ENCODE measurements around the gene TSKU.

TSKU gene, protein sequence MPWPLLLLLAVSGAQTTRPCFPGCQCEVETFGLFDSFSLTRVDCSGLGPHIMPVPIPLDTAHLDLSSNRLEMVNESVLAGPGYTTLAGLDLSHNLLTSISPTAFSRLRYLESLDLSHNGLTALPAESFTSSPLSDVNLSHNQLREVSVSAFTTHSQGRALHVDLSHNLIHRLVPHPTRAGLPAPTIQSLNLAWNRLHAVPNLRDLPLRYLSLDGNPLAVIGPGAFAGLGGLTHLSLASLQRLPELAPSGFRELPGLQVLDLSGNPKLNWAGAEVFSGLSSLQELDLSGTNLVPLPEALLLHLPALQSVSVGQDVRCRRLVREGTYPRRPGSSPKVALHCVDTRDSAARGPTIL

DNA sequence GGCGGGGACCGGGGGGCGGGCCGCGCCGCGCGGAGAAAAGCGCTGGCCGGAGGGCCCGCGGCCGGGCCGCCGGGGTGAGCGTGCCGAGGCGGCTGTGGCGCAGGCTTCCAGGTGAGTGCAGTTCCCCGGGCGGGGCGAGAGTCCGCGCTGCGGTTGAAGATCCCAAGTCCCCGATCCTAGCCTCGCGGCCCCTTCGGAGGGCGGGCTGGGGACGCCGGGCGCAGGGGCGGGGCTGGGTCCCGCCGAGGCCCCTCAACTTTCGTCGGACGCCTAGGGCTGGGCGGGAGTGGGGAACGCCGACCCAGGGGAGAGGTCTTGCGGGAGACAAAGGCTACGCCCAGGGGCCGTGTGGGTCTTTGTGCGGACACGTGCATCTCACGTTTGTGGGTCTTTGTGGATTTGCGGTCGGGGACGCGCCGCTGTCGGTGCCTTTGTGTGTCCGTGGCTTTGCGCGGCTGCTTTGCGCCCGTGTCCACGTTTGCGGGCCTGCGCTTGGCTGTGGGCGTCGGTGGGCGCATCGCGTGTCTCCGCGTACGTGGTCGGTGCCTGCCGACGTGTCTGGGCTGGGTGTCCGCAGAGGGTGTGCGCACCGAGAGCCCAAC, at the start of gene TSKU:
TSKU (plus strand) TSS at position 63 of the 602 bp plus-strand sequence. CDS start 12,261 bp downstream, outside the sequence.
- DNase-seq (ENCODE audit: low read depth) = no peak

DNA sequence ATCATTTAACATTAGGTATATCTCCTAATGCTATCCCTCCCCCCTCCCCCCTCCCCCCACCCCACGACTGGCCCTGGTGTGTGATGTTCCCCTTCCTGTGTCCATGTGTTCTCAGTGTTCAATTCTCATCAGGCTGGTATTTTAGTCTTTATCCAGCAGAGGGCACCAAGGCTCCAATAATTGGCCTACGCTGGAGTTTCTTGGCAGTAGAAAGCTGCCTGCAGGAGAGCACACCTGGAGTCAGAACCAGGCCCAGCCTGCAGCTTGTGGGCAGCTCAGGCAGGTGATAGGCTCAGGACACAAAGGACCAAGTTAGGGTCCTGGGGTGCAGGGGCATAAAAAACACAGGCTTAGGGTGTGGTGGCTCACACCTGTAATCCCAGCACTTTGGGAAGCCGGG, 49.2 kb upstream of the TSKU start:
- peak; percentile 11 for DNase-seq (ENCODE audit: low read depth)

DNA sequence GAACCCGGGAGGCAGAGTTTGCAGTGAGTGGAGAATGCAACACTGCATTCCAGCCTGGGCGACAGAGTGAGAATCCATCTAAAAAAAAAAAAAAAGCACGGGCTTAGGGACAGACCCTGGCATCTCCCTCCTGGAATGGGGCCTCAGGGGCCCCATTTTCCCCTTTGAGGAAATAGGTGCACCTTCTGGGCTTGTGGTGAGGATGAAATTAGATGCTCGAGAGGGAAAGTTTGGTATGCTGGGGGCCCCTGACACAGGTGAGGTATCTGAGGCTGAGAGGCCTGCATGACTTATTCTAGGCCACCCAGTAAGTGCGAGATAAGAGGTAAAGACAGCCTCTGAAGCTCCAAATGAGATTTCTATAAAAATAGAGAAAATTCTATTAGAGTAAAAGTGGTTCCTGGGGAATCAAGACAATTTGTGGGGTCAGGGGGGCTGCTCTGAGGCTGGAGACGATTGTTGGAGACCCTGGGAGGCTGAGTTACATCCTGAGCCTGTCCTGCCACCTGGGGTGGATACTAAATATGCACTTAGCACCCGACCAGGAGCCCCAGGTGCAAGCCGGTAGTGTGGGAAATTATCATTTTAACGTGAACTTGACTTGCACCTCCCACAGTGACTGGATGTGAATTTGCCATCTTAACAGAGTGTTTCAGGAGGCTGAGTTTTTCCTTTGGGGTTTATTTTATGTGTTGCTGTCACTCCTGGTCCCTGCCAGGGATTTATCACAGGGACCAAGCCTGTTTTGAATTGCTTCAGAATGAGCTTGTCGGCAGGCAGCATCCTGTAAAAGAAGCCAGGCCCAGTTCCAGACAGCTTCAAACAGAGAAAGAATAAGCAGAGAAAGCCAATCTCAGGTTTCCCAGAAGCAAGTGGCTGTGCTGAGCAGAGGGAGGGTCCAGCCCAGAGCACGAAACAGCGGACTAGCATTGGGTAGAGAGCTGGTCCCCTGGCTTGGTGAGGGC, 48.4 kb upstream of the TSKU start:
- no peak for DNase-seq (ENCODE audit: low read depth)

DNA sequence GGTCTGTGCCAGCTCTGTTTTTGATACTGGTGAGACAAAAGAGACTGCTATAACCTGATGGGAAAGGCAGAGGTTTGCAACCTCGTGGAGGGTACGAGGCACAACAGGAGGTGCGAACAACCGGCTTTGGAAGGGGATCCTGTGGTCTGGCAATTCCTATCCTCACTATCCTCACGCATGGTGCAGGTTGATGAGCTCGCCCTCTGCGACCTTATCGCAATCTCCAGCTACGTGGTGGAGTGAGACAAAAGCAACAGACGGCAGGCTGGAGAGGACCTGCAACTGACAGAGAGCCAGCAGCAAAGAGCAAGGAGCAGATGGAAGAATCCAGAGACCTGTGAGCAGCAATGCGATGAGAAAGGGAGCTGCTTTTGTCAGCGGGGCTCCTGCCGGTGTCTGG, 47.3 kb upstream of the TSKU start:
- DNase-seq (ENCODE audit: low read depth) = no peak

DNA sequence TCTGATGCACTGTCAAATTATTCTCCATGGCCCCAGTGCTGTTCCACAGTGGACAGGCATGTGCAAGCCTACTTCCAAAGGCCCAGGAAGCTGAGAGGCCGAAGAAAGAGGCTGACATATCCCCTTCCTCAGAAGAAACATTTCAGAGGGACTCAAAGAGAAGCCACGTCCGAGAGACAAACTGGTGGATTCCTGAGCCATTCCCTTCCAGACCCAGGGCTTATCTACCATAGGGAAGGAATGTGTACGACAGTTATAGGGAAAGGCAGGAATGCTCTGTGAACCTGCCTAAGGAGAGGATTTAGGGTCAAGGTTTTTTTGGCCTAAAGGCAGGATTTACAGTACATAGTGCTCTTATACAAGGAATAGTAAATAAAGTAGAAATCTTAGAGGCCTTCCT, 46.9 kb upstream of the TSKU start:
- no peak for DNase-seq (ENCODE audit: low read depth)

DNA sequence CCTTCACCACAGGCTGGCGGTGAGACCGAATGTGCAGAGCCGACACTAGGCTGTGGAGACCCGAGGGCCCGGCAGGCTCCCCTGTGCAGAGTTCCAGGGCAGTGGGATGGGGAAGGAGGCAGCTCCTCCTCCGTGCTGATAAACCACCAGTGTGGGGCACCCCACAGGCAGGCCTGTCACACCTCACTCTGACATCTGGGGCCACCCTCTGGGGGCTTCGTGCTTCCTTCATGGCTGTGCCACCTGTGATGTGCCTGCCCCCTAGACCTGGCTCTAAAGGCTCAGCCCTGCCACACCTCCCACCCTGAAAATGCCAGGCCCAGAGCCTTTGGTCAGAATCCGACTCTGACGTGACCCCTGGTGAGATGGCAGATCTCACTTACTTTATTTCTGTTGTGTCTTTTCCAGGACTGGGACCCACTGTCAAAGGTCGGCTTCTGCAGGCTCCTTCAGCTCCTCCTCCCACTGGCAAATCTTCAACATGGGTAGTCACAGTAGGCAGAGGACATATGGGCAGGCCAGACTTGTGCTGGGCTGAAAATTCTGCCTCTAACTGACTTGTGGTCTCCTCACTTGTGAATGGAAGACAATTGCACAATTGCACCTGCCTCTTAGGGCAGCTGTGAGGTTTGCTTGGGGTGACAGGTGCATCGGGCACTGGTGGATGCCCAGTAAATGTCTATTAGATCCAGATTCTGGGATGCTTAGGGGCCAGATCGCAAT, 46.2 kb upstream of the TSKU start:
- no peak for DNase-seq (ENCODE audit: low read depth)

DNA sequence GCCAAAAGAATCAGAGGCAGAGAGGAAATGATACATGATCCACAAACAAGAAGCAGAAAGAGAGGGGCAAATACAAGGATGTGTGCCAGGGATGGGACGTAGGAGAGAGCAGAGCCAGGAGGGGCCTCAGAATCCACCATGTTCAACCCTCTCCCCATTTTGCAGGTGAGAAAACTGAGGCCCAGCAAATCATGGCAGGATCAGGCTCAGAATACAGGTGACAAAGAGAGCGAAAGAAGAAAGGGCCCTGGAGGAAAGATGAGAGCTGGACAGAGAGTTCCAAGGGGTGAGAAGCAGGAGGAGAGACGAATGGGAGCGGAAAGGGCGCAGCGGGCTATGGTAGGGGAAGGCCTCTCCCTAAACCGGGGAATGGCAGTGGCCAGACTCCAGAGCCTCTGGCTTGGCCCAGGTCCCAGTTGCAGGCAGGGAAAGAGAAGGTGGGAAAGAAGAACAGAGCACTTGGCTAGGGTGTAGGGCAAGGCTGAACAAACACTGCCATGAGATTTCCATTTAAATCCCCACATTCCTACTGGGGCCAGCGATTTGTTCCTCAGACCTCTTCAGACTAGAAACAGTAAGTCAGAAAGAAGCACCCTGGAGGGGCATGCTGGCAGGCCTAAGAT, 44.4 kb upstream of the TSKU start:
- DNase-seq (ENCODE audit: low read depth) = no peak

DNA sequence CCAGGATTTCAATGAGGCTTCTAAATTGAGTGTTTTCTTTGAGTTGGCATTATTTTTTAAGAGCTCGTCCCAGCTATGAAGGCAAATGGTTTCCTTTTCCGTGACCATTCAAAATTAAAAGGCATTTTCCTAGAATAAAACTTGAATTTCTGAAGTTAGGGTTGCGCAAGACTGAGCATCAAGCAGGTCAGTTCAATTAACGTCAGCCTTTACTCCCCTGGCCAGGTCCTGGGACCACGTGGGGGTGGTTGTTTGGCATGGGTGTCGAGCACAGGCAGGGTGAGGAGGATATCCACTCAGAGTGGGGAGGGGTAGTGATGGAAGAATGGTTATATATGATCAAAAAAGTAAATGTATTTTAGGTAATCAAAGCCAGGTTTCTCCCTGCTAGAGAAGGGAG, 43.4 kb upstream of the TSKU start:
- no peak for DNase-seq (ENCODE audit: low read depth)

DNA sequence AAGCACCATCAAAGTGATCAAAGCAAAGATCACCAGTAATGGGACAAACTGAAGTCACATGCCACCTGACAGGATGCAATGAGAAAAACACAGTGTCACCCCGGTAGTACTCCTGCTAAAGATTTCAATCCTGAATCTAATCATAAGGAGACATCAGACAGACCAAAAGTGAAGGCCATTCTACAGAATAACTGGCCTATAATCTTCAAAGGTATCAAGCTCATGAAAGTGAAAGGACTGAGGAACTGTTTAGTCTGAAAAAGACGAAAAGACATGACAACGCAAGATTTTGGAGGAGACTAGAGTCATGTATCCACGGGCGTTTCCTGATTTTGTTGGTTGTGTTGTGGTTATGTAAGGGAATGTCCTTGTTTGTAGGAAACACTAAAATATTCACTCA, 42.4 kb upstream of the TSKU start:
- no peak for DNase-seq (ENCODE audit: low read depth)

DNA sequence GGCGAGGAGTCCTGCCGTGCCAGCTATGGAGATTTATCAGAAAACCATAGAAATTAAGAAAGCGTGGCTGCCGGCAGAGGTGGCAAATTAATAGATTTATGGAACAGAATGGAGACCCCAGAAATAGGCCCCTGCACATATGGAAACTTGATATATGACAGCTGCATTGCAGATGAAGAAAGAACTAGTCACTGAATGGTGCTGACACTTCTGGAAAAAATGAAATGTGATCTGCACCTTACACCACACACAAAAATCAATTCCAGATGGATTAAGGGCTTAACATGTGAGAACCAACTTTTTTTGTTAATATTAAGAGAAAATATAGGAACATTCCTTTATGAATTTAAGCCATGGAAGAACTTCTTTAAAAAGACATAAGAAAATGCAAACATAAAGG, 40.3 kb upstream of the TSKU start:
- no peak for DNase-seq (ENCODE audit: low read depth)

DNA sequence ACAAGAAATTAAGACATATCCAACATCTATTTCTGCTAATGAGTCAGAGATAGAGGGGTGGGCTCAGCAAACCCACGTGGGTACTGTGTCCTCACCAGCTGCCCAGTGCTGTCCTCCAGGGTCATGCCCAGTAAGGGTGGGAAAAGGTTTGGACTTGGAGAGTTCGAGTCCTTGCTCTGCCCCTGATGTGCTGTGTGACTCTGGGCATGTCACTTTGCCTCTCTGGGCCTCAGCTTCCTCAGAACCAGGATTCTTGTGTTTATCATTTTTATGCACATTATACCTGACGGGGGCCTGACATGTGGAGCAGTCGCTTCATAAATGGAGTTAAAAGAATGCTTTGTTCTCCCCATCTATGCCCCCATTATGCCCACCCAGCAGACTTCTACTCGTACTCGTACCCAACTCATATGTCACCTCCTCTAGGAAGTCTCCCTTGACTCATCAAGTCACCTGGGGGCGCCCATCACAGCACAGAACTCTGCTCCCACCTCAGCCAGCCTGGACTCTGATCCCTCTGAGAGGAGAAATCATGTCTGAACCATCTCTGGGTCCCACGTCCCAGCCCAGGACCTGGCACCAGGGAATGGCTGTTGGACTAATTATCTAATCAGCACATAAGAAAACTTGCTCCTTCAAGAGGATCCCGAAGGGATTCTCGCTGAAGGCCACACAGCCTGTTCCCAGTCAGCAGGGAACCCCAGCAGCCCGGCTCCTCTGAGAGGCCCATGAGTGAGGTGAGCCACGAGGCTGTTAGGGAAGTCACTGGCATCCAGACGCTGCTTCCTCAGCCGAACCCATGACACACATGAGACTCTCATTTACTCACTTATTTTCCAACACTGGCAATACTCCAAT, 38.7 kb upstream of the TSKU start:
- no peak for DNase-seq (ENCODE audit: low read depth)

DNA sequence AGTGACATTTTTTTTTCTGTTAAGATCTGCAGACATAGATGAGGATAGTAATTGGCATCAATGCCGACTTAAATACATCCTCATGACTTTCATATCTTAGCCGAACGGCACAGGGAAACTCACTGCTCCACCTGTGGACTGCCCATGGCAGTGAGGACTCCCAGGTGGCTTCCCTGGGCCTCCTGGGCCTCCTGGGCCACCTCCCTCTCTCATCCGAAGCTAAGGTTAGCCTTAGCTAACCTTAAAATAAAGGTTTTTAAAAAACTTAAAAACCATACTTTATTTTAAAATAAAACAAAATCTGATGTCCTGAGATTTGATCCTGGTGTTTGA, 38.1 kb upstream of the TSKU start:
- no peak for DNase-seq (ENCODE audit: low read depth)

DNA sequence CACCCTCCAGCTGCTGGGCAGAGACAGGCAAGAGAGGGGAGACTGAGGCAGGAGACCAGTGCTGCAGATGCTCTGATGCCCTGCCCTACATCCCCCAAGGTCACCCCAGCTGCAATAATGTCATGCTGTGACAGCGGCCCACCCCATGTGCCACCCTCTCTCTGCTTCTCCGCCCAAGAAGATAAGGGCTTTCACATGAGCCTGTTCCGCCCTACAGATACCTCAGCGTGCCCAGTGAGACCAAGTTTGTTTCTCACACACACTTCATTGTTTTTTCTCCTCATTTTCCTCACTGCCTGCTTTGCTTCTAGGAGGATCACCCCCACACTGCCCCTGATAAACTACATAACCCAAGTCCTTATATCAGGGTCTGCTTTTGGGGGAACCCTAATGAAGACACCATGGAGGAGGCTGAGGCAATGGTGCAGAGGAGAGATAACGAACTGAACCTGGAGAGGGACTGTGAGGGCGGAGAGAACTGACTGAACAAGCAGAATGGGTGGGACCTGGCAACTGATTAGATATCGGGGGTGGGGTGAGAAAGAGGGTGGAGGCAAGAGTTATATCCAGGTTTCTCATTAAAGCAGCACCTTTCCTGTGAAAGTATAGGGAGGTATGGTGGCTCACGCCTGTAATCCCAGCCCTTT, 37.5 kb upstream of the TSKU start:
- DNase-seq (ENCODE audit: low read depth) = no peak

DNA sequence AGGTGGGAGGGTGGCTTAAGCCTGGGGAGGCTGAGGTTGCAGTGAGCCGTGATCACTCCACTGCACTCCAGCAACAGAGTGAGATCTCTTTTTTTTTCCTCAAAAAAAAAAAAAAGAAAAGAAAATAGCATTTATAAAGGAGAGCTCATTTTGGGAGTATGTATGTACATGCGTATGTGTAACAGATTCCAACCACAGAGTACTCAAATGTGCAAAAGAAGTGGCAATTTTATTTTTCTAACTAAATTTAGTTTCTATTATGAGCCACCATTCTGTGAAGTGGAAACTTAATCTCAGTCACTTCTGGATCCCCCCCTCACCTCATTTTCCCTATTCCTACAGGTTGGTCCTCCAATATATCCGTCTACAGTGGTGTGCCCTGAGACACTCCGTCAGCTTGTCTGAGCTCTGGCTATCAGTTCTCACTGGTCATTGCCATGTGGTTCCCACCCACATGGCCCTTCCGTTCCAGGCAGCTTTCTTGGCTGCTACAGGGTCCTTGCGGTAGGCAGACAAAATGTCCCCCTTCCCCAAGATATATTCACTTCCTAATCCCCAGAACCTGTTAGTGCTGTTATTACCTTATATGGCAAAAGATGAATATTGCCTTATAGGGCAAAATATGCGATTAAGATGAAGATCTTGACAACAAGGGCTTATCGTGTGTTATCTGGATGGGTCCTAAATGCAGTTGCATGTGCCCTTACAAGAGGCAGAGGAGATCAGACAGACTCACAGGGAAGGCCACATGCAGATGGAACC, 35.8 kb upstream of the TSKU start:
- DNase-seq (ENCODE audit: low read depth) = no peak

DNA sequence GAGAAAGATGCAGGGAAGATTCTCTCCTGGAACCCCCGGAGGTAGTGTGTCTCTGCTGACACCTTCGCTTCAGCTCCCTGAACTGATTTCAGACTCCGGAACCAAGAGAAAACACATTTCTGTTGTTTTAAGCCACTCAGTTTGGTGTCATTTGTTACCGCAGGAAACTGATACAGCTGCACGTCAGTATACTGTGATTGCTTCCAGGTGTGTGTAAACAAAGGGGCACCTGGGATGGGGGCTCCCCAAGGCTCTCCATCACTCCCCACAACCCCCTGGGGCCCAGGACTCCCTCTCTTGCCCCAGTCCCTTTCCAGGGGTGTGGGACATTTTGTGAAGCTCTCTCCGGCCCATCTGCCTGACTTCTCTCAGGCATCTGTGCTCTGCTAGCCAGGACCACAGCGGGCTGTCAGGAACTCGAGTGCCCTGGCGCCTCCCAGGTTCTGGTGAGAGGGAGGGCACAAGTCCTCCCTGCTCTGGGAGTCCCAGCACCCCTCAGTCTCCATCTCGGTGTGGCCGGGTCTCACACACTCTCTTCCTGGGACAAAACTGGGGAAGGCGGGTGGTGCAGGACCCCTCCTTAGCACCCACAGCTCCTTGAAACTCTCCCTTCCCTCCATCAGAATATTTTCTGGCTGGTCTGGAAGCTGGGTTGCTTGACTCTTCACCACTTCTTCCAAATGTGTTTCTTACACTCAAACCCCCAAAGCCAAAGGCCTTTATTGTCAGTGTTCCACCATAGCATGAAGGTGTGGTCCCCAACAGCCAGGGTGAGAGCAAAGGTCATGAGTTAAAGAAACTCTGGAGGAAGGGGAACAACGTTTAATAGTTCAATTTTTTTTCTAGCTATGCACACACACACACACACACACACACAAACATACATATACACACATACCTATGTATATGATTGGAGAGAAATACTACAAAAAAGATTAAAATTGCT, 35.0 kb upstream of the TSKU start:
- DNase-seq (ENCODE audit: low read depth) = no peak

DNA sequence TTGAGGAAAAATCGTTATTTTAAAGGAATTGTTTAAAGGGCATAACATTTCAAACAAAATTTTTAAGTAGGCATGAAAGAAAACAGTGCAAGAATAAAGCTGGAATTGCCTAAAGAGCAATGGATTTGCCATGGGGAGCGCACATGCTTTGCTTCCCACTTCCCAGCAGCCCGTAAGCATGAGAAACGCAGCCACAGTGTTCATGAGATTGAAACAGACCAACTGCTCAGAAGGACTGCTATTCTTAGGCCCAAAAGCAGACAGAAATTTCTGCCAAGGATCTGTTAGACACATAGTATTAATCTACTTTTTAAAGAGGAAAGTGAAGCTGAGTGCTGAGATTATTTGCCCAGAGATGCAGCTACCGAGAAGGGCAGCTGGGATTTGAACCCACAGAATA, 34.2 kb upstream of the TSKU start:
- DNase-seq (ENCODE audit: low read depth) = no peak

DNA sequence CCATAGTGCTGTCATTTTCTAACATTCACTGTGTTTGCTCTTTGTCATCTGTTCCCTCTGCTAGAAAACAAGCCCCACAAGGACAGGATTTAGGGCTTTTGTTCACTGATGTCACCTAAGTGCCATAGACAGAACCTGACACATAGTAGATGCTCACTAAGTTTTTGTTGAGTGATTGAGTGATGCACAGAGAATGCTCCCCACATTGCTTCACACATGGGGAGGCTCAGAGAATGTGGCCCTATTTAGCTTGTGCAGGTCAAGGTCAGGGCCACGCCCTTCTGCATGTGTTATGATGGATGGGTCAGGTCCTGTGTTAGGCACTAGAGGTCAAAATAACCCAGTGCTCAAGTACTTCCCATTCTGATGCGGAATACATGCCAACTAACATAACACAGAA, 33.1 kb upstream of the TSKU start:
- DNase-seq (ENCODE audit: low read depth) = no peak

DNA sequence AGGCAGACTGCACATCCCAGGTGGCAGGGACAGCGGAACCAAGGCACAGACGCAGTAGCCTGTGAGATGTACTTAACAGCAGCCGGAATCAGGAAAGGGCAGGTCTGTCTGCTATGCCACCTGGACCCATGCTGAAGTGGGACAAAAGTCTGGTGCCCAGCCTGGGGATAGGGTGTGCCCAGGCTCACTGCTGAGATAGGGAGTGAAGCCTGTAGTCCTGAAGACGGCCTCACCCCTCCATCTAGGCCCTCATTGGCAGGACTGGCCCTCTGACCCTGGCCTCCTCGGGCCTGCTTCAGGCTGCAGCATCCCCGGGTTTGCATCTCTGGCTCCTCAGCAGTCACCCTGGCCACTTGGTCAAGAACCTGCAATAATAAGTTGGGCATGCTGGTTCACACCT, 32.4 kb upstream of the TSKU start:
- DNase-seq (ENCODE audit: low read depth) = no peak

All from T-helper 22 cell (primary cell).